Endothelial cell of umbilical vein (primary cell): ENCODE results near the gene FYN.

ENCODE experiments used
- CTCF ChIP-seq, 2 donors: IDR thresholded peaks; 1 replicate in 1 of 2; 2 replicates in 1 of 2; pipeline ENCODE4 v1.5.1; 2011; ENCODE audit warnings: low read length in 2 of 2, mild to moderate bottlenecking in 2 of 2, moderate library complexity in 2 of 2, control low read depth in 1 of 2, inconsistent platforms in 1 of 2, low read depth in 1 of 2; ENCODE audit not compliant: insufficient read depth in 1 of 2; ENCODE audit errors: extremely low read depth in 1 of 2
- EZH2 ChIP-seq: IDR thresholded peaks from 2 replicates; pipeline ENCODE4 v1.6.1; 2012; ENCODE audit warnings: borderline replicate concordance, low read depth, mild to moderate bottlenecking, moderate library complexity, low read length, inconsistent platforms; ENCODE audit not compliant: severe bottlenecking
- POLR2AphosphoS5 ChIP-seq: IDR thresholded peaks from 2 replicates; pipeline ENCODE4 v1.6.1; 2012; ENCODE audit warnings: low read depth, mild to moderate bottlenecking, control low read depth, low read length, moderate library complexity; ENCODE audit not compliant: insufficient read depth

DNA sequence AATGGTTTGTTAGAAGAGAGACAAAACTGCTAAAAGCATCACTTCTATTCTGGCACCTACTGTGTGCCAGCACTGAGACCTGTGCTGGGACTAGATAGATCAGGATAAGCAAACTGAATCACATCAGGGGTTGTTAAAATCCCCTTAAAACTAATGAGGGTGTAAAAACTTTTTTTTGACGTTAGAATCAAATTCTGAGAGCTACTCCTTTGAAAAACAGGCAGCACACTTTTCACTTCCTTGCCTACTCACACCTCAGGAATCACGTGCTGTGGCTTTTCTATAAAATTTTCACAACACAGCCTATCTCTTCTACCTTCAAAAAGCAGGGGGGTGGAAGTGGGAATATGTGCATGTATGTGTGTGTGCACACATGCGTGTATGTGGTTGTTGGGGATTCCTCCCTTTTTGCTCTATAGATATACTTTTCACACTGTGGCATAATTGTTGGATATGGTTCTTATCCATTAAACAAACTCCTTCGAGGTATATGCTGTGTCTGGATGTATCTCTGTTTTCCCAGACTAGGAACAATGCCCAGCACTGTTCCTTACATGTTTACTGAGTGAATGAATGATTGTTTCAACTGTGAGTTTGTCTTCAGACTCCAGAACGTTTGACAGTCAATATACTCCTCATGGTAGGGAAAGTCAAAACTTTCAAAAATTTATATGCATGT is 105.4 kb downstream of the FYN start:
- TF ChIP-seq EZH2 (no peak), POLR2AphosphoS5 (no peak), CTCF (IDR thresholded peaks at IDR 0.05; ENCODE audit: extremely low read depth in 1 of 2, insufficient read depth in 1 of 2, low read depth in 1 of 2, low read length in 2 of 2) (no peak)
